SK-N-SH (cell line): ENCODE results near the gene SLC26A3.

Source experiments
- EP300 ChIP-seq, 2 experiments: IDR thresholded peaks; 2 replicates each; pipeline versions ENCODE4 v1.4.0 to v1.6.1; 2012; ENCODE audit warnings: borderline replicate concordance in 1 of 2, low read depth in 1 of 2, low read length in 1 of 2
- FOSL2 ChIP-seq: IDR thresholded peaks from 2 replicates; pipeline ENCODE4 v1.4.0; 2012; ENCODE audit warnings: low read depth, mild to moderate bottlenecking, moderate library complexity, borderline replicate concordance
- FOXJ3 ChIP-seq: sonication (generic); formaldehyde crosslinking; IDR thresholded peaks from 2 replicates; pipeline ENCODE4 v1.5.1; 2020; ENCODE audit warnings: mild to moderate bottlenecking, missing genetic modification reagents
- JUND ChIP-seq: IDR thresholded peaks from 2 replicates; pipeline ENCODE4 v1.4.0; 2012
- MEF2A ChIP-seq: IDR thresholded peaks from 2 replicates; pipeline ENCODE4 v1.4.0; 2012; ENCODE audit warnings: low read depth, borderline replicate concordance
- NFIC ChIP-seq: IDR thresholded peaks from 2 replicates; pipeline ENCODE4 v1.4.0; 2012; ENCODE audit warnings: borderline replicate concordance
- POLR2AphosphoS5 ChIP-seq: IDR thresholded peaks from 2 replicates; pipeline ENCODE4 v1.6.1; 2012; ENCODE audit warnings: low read depth, low read length
- SMC3 ChIP-seq: IDR thresholded peaks from 2 replicates; pipeline ENCODE4 v1.6.1; 2012; ENCODE audit warnings: low read depth, low read length, improper control_type of control experiment
- TAF1 ChIP-seq: IDR thresholded peaks from 2 replicates; pipeline ENCODE4 v1.6.1; 2012; ENCODE audit warnings: low read depth, mild to moderate bottlenecking, low read length, moderate library complexity, borderline replicate concordance
- USF2 ChIP-seq: fragments of 150-350 bp; IDR thresholded peaks from 2 replicates; pipeline ENCODE4 v1.6.1; 2017; ENCODE audit warnings: antibody characterized with exemption, low read length, low read depth, borderline replicate concordance
- YY1 ChIP-seq: IDR thresholded peaks from 2 replicates; pipeline ENCODE4 v1.4.0; 2012; ENCODE audit warnings: low read depth, mild to moderate bottlenecking
- ZBTB33 ChIP-seq: IDR thresholded peaks from 2 replicates; pipeline ENCODE4 v1.4.0; 2012; ENCODE audit warnings: low read depth, borderline replicate concordance
- TF ChIP-seq, protein P1 (sequence below): fragments of 200-600 bp; sonication (generic); IDR thresholded peaks from 2 replicates; pipeline ENCODE4 v1.6.1; 2017; ENCODE audit warnings: antibody characterized with exemption, mild to moderate bottlenecking, moderate library complexity

DNA sequence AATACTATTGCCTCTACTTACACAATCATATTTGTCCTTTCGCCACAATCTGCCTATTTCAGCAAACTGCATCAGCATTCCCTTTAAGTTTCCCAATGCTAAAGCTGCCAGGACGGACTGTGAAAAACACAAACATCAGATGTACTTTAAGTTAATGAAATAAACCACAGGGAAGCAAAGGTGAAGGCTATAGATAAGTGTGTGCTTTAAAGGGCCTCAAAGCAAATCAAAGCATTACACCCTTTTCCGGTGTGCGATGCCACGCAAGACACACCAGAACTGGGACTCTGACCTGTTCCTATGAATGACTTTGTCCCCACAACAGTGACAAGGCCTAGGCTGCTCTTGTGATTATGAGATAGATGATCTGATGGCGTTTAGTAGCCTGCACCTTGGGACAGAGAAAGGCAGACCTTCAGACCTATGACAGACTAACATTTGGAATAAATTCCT, 23.4 kb downstream of the SLC26A3 start:
- TF ChIP-seq, protein P1, sequence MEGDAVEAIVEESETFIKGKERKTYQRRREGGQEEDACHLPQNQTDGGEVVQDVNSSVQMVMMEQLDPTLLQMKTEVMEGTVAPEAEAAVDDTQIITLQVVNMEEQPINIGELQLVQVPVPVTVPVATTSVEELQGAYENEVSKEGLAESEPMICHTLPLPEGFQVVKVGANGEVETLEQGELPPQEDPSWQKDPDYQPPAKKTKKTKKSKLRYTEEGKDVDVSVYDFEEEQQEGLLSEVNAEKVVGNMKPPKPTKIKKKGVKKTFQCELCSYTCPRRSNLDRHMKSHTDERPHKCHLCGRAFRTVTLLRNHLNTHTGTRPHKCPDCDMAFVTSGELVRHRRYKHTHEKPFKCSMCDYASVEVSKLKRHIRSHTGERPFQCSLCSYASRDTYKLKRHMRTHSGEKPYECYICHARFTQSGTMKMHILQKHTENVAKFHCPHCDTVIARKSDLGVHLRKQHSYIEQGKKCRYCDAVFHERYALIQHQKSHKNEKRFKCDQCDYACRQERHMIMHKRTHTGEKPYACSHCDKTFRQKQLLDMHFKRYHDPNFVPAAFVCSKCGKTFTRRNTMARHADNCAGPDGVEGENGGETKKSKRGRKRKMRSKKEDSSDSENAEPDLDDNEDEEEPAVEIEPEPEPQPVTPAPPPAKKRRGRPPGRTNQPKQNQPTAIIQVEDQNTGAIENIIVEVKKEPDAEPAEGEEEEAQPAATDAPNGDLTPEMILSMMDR = no peak
- TF ChIP-seq JUND (no peak), MEF2A (no peak), USF2 (no peak), TAF1 (no peak), POLR2AphosphoS5 (no peak), EP300 (IDR thresholded peaks at IDR 0.05; ENCODE audit: borderline replicate concordance in 1 of 2, low read depth in 1 of 2, low read length in 1 of 2) (no peak), FOXJ3 (no peak), SMC3 (no peak), FOSL2 (no peak), YY1 (no peak), ZBTB33 (no peak), NFIC (no peak)
